Measurements from ENCODE around the gene CTNNA2. TPM values are rescaled to one million over a fixed set of nuclear protein-coding genes. Genes with fewer than 3 reads are reported as not detected.

CTNNA2 gene
- polyA plus RNA-seq, 2 of the 4 experiments (the other 2 are of a cell fraction) = 0.50 to 0.94 TPM

DNA sequence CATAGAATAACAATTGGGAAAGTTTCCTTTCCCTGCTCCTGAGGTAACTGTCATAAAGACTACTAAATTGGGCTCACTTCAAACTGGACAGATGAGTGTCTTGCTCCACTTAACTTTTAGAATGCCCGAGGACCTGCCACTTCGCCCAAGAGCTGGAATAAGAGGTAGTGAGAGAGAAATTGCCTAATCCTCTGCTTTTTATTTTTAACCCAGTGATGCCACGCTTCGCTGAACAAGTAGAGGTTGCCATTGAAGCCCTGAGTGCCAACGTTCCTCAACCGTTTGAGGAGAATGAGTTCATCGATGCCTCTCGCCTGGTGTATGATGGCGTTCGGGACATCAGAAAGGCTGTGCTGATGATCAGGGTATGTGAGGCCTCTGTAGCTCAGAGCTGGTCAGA lies 1061.1 kb downstream of the CTNNA2 start (continued):
- TF ChIP-seq ZSCAN20 (CRISPR knock-in tag; IDR thresholded peaks at IDR 0.05) = no peak
- no peak for TF ChIP-seq ZNF302 (CRISPR knock-in tag; IDR thresholded peaks at IDR 0.05)
- TF ChIP-seq BHLHE40 (IDR thresholded peaks at IDR 0.05; ENCODE audit: low read depth, low read length) = no peak
- TF ChIP-seq, protein P1, sequence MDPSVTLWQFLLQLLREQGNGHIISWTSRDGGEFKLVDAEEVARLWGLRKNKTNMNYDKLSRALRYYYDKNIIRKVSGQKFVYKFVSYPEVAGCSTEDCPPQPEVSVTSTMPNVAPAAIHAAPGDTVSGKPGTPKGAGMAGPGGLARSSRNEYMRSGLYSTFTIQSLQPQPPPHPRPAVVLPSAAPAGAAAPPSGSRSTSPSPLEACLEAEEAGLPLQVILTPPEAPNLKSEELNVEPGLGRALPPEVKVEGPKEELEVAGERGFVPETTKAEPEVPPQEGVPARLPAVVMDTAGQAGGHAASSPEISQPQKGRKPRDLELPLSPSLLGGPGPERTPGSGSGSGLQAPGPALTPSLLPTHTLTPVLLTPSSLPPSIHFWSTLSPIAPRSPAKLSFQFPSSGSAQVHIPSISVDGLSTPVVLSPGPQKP (IDR thresholded peaks at IDR 0.05; ENCODE audit: low read depth, low read length) = no peak
- TF ChIP-seq KDM1A (IDR thresholded peaks at IDR 0.05; ENCODE audit: low read depth) = no peak
- TF ChIP-seq RCOR1 (IDR thresholded peaks at IDR 0.05; ENCODE audit: low read depth, low read length) = no peak
- TF ChIP-seq SREBF2 (IDR thresholded peaks at IDR 0.05) = no peak
- TF ChIP-seq TFCP2L1 (CRISPR knock-in tag; IDR thresholded peaks at IDR 0.05) = no peak
- TF ChIP-seq CBX8 (IDR thresholded peaks at IDR 0.05) = no peak

DNA sequence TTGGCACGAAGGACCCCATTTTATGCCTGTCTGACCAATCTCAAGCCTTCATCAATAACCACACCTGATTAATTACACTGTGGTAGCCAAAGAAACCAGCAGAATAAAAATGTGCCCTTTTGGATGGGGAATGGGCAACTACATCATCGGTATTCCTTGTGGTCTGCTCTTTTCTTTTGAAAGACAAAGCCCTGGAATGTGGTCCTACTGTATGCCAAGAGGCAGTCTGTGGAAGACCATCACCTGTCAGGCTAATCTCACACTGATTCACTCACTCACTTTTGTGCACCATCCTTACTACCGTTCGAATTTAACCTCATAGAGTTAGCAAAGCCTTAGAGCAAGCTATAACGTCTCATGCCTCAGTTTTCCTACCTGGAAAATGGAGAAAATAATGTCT lies 1066.9 kb downstream of the CTNNA2 start:
- DNase-seq (ENCODE audit: low read depth in 1 of 2, low spot score in 1 of 2) (no peak), ATAC-seq (no peak), FAIRE-seq (no peak)
- 6% methylated on average over 5 of the region's 5 CpGs for WGBS (ENCODE audit: missing lambda C conversion rate)
- no peak overlapping the region for H3K27ac ChIP-seq
- 0 out of 3 replicates have a peak, but pooled peaks cover 4% of the 10 kb centered on the region for H3K9me3 ChIP-seq
- ChIA-PET CTCF (no interaction called here), POLR2A (no interaction called here)
- H3K4me3 ChIP-seq = no peak overlapping the region
- no peak overlapping the region for H3K4me2 ChIP-seq
- no peaks in the 10 kb centered on the region for H3K4me1 ChIP-seq
- TF ChIP-seq HOXA7 (CRISPR knock-in tag; IDR thresholded peaks at IDR 0.05) = no peak
- TF ChIP-seq PHF8 (IDR thresholded peaks at IDR 0.05; ENCODE audit: borderline replicate concordance, low read depth) = no peak
- TF ChIP-seq ESRRA (IDR thresholded peaks at IDR 0.05; ENCODE audit: borderline replicate concordance, low read length) = no peak
- no peak for TF ChIP-seq MYC (IDR thresholded peaks at IDR 0.05; ENCODE audit: borderline replicate concordance, low read length)
- no peak for TF ChIP-seq RFX5 (IDR thresholded peaks at IDR 0.05)
- no peak for TF ChIP-seq ZSCAN20 (CRISPR knock-in tag; IDR thresholded peaks at IDR 0.05)
- TF ChIP-seq NFE2L2 (conservative IDR thresholded peaks at IDR 0.05; ENCODE audit: low read length) = no peak
- TF ChIP-seq KDM1A (IDR thresholded peaks at IDR 0.05; ENCODE audit: low read depth) = no peak
- TF ChIP-seq FOSB (CRISPR knock-in tag; IDR thresholded peaks at IDR 0.05) = no peak
- no peak for TF ChIP-seq EHF (CRISPR knock-in tag; IDR thresholded peaks at IDR 0.05)

DNA sequence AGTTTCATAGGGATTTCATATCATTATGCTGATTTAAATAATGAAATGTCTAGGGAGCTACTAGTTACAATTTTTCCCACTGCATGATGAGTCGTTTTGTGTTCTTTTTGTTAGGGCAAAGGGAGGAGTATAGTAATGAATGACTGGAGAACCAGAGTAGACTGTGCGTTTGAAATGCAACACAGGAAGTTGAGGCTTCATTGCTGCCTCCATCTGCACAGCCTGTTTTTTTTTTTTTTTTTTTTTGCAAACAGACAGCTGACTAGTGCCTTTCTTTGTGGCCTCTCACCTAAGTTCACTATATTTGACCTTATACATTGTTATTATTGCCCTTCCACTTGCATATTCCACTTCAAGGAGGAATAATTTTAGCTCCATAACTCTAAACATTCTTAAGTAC lies 1078.4 kb downstream of the CTNNA2 start:
- no peak for FAIRE-seq
- H3K4me2 ChIP-seq = no peak overlapping the region
- no peak for ATAC-seq
- peaks cover 11% of the 10 kb centered on the region; the same call in 2 of the 3 replicates for H3K9me3 ChIP-seq
- ChIA-PET POLR2A (interaction anchor here (0.6 kb wide), 1 partner anchor 786 kb away, joined by 4 read pairs; no protein-coding TSS in a partner anchor), CTCF (no interaction called here)
- H3K4me3 ChIP-seq = no peak overlapping the region
- no peak overlapping the region for H3K27ac ChIP-seq
- no peak for DNase-seq (ENCODE audit: low read depth in 1 of 2, low spot score in 1 of 2)
- no peaks in the 10 kb centered on the region for H3K4me1 ChIP-seq
- TF ChIP-seq JUNB (IDR thresholded peaks at IDR 0.05) (no peak), NR3C1 (IDR thresholded peaks at IDR 0.05) (no peak), POLR2AphosphoS2 (conservative IDR thresholded peaks at IDR 0.05; ENCODE audit: low read length) (no peak), HOXB13 (CRISPR knock-in tag; IDR thresholded peaks at IDR 0.05; ENCODE audit: low read depth) (no peak), KDM5A (IDR thresholded peaks at IDR 0.05) (no peak), MYC (IDR thresholded peaks at IDR 0.05; ENCODE audit: borderline replicate concordance, low read length) (no peak), HOXB5 (CRISPR knock-in tag; IDR thresholded peaks at IDR 0.05) (no peak), ZC3H11A (IDR thresholded peaks at IDR 0.05) (no peak), HOXA7 (CRISPR knock-in tag; IDR thresholded peaks at IDR 0.05) (no peak), FOSB (CRISPR knock-in tag; IDR thresholded peaks at IDR 0.05) (no peak), ZFP36 (IDR thresholded peaks at IDR 0.05; ENCODE audit: borderline replicate concordance, partially characterized antibody) (no peak)
- TF ChIP-seq, protein P2, sequence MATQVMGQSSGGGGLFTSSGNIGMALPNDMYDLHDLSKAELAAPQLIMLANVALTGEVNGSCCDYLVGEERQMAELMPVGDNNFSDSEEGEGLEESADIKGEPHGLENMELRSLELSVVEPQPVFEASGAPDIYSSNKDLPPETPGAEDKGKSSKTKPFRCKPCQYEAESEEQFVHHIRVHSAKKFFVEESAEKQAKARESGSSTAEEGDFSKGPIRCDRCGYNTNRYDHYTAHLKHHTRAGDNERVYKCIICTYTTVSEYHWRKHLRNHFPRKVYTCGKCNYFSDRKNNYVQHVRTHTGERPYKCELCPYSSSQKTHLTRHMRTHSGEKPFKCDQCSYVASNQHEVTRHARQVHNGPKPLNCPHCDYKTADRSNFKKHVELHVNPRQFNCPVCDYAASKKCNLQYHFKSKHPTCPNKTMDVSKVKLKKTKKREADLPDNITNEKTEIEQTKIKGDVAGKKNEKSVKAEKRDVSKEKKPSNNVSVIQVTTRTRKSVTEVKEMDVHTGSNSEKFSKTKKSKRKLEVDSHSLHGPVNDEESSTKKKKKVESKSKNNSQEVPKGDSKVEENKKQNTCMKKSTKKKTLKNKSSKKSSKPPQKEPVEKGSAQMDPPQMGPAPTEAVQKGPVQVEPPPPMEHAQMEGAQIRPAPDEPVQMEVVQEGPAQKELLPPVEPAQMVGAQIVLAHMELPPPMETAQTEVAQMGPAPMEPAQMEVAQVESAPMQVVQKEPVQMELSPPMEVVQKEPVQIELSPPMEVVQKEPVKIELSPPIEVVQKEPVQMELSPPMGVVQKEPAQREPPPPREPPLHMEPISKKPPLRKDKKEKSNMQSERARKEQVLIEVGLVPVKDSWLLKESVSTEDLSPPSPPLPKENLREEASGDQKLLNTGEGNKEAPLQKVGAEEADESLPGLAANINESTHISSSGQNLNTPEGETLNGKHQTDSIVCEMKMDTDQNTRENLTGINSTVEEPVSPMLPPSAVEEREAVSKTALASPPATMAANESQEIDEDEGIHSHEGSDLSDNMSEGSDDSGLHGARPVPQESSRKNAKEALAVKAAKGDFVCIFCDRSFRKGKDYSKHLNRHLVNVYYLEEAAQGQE (IDR thresholded peaks at IDR 0.05) = no peak
- TF ChIP-seq, protein P1 (IDR thresholded peaks at IDR 0.05; ENCODE audit: low read depth, low read length) = no peak
- 5% methylated on average over 2 of the region's 2 CpGs for WGBS (ENCODE audit: missing lambda C conversion rate)

Measured in A549 (cell line).